SK-N-SH (cell line): ENCODE measurements around the gene TULP4. TPM values are rescaled to one million over a fixed set of nuclear protein-coding genes. Genes with fewer than 3 reads are reported as not detected.

Source experiments
- CTCF ChIA-PET: fragments of 300-600, 350-600 bp; formaldehyde crosslinking; extraction: SDS; loops from one replicate; lab custom pipeline; 2021; lab: Yijun Ruan, JAX
- POLR2A ChIA-PET: fragments of 350-600 bp; sonication (Branson Sonifier 250); formaldehyde crosslinking; extraction: SDS; loops from one replicate; lab custom pipeline; 2020; ENCODE audit warnings: antibody characterized with exemption, inconsistent platforms; lab: Yijun Ruan, JAX
- DNase-seq: peaks from one replicate; pipeline ENCODE4 v3.0.0; 2012
- H2AFZ ChIP-seq: fragments of 200-600 bp; sonication (generic); 2 replicates; pipeline ENCODE4 v1.8.1; 2016; ENCODE audit warnings: antibody characterized with exemption, mild to moderate bottlenecking, low read depth
- H3F3A ChIP-seq: fragments of 200-600 bp; sonication (generic); replicated peaks from 2 replicates; pipeline ENCODE3; 2016; ENCODE audit warnings: antibody characterized with exemption, mild to moderate bottlenecking; ENCODE audit not compliant: insufficient read depth
- H3K27ac ChIP-seq, 2 experiments: fragments of 200-500 bp in 1 of 2; fragments of 200-600 bp in 1 of 2; sonication (Bioruptor generic) in 1 of 2; sonication (generic), shearing (Covaris generic) in 1 of 2; 2 replicates each; pipeline versions ENCODE4 v1.5.1 to v1.6.1; 2014 to 2016; ENCODE audit warnings: low read depth in 2 of 2, inconsistent platforms in 1 of 2, low read length in 1 of 2, mild to moderate bottlenecking in 1 of 2, mixed read lengths in 1 of 2
- H3K27me3 ChIP-seq: fragments of 200-600 bp; sonication (generic), shearing (Covaris generic); 2 replicates; pipeline ENCODE4 v1.6.1; 2016; ENCODE audit warnings: mixed run types; ENCODE audit not compliant: insufficient read depth
- H3K36me3 ChIP-seq, 2 experiments: fragments of 200-500 bp in 1 of 2; fragments of 200-600 bp in 1 of 2; sonication (Bioruptor generic) in 1 of 2; sonication (generic) in 1 of 2; replicated peaks in 1 of 2; 2 replicates each; pipeline versions ENCODE3 to v1.5.1; 2014 to 2016; ENCODE audit warnings: low read length in 1 of 2, mild to moderate bottlenecking in 1 of 2; ENCODE audit not compliant: insufficient read depth in 2 of 2, control insufficient read depth in 1 of 2
- H3K4me1 ChIP-seq, 2 experiments: fragments of 200-500 bp in 1 of 2; fragments of 200-600 bp in 1 of 2; sonication (Bioruptor generic) in 1 of 2; sonication (generic), shearing (Covaris generic) in 1 of 2; 2 replicates each; pipeline versions ENCODE4 v1.5.1 to v1.6.1; 2014 to 2016; ENCODE audit warnings: low read depth in 1 of 2, low read length in 1 of 2, mixed run types in 1 of 2; ENCODE audit not compliant: insufficient read depth in 2 of 2, control insufficient read depth in 1 of 2
- H3K4me2 ChIP-seq: fragments of 200-600 bp; sonication (generic), shearing (Covaris generic); 2 replicates; pipeline ENCODE4 v1.6.1; 2017; ENCODE audit warnings: mixed run types
- H3K4me3 ChIP-seq, 2 experiments: fragments of 200-500 bp in 1 of 2; fragments of 200-600 bp in 1 of 2; sonication (Bioruptor generic) in 1 of 2; sonication (generic), shearing (Covaris generic) in 1 of 2; 2 replicates each; pipeline versions ENCODE4 v1.5.1 to v1.8.1; 2014 to 2016; ENCODE audit warnings: low read depth in 2 of 2, inconsistent platforms in 1 of 2, low read length in 1 of 2, mild to moderate bottlenecking in 1 of 2, mixed read lengths in 1 of 2, moderate library complexity in 1 of 2
- H3K79me2 ChIP-seq: fragments of 200-600 bp; sonication (generic); 2 replicates; pipeline ENCODE4 v1.8.1; 2017; ENCODE audit warnings: mild to moderate bottlenecking; ENCODE audit not compliant: insufficient read depth
- H3K9ac ChIP-seq: fragments of 200-600 bp; sonication (generic); 2 replicates; pipeline ENCODE4 v1.6.1; 2017; ENCODE audit warnings: mixed run types
- H3K9me2 ChIP-seq: fragments of 200-600 bp; sonication (generic); 2 replicates; pipeline ENCODE4 v1.6.1; 2017; ENCODE audit warnings: mixed run types
- H3K9me3 ChIP-seq: fragments of 200-600 bp; sonication (generic); 2 replicates; pipeline ENCODE4 v1.6.1; 2017; ENCODE audit warnings: mixed run types, mild to moderate bottlenecking, moderate library complexity
- H4K20me1 ChIP-seq: fragments of 200-600 bp; sonication (generic); 2 replicates; pipeline ENCODE4 v1.6.1; 2017; ENCODE audit warnings: mild to moderate bottlenecking, mixed run types; ENCODE audit not compliant: insufficient read depth
- CTCF ChIP-seq: fragments of 200-600 bp; sonication (generic); IDR thresholded peaks from 2 replicates; pipeline ENCODE4 v1.6.1; 2017; ENCODE audit warnings: antibody characterized with exemption, mild to moderate bottlenecking, moderate library complexity
- EP300 ChIP-seq, 2 experiments: IDR thresholded peaks; 2 replicates each; pipeline versions ENCODE4 v1.4.0 to v1.6.1; 2012; ENCODE audit warnings: borderline replicate concordance in 1 of 2, low read depth in 1 of 2, low read length in 1 of 2
- EZH2phosphoT487 ChIP-seq: fragments of 200-600 bp; sonication (generic); IDR thresholded peaks from 2 replicates; pipeline ENCODE4 v1.6.1; 2017; ENCODE audit warnings: low read depth, mixed run types, mild to moderate bottlenecking, antibody characterized with exemption, moderate library complexity, borderline replicate concordance
- FOXJ3 ChIP-seq: sonication (generic); formaldehyde crosslinking; IDR thresholded peaks from 2 replicates; pipeline ENCODE4 v1.5.1; 2020; ENCODE audit warnings: mild to moderate bottlenecking, missing genetic modification reagents
- FOXM1 ChIP-seq: IDR thresholded peaks from 2 replicates; pipeline ENCODE4 v1.4.0; 2012; ENCODE audit warnings: low read depth, mild to moderate bottlenecking
- GABPA ChIP-seq: IDR thresholded peaks from 2 replicates; pipeline ENCODE4 v1.4.0; 2012; ENCODE audit warnings: low read depth, mild to moderate bottlenecking
- GATA2 ChIP-seq: sonication (generic); formaldehyde crosslinking; IDR thresholded peaks from 2 replicates; pipeline ENCODE4 v1.5.0; 2020; ENCODE audit warnings: mild to moderate bottlenecking, missing genetic modification reagents
- JUND ChIP-seq: IDR thresholded peaks from 2 replicates; pipeline ENCODE4 v1.4.0; 2012
- MAX ChIP-seq: IDR thresholded peaks from 2 replicates; pipeline ENCODE4 v1.4.0; 2012; ENCODE audit warnings: low read depth
- NFIC ChIP-seq: IDR thresholded peaks from 2 replicates; pipeline ENCODE4 v1.4.0; 2012; ENCODE audit warnings: borderline replicate concordance
- NRF1 ChIP-seq: IDR thresholded peaks from 2 replicates; pipeline ENCODE4 v1.6.1; 2012; ENCODE audit warnings: low read depth, mild to moderate bottlenecking, low read length
- PBX3 ChIP-seq: IDR thresholded peaks from 2 replicates; pipeline ENCODE4; 2012
- POLR2AphosphoS5 ChIP-seq: IDR thresholded peaks from 2 replicates; pipeline ENCODE4 v1.6.1; 2012; ENCODE audit warnings: low read depth, low read length
- RAD21 ChIP-seq: IDR thresholded peaks from 2 replicates; pipeline ENCODE4 v1.6.1; 2012; ENCODE audit warnings: mild to moderate bottlenecking, low read length
- RCOR1 ChIP-seq: fragments of 150-350 bp; IDR thresholded peaks from 2 replicates; pipeline ENCODE4 v1.6.1; 2017; ENCODE audit warnings: antibody characterized with exemption, low read length
- RFX5 ChIP-seq: IDR thresholded peaks from 2 replicates; pipeline ENCODE4 v1.6.1; 2012; ENCODE audit warnings: mild to moderate bottlenecking, improper control_type of control experiment, low read length
- SMC3 ChIP-seq: IDR thresholded peaks from 2 replicates; pipeline ENCODE4 v1.6.1; 2012; ENCODE audit warnings: low read depth, low read length, improper control_type of control experiment
- TCF12 ChIP-seq: IDR thresholded peaks from 2 replicates; pipeline ENCODE4 v1.4.0; 2012
- USF2 ChIP-seq: fragments of 150-350 bp; IDR thresholded peaks from 2 replicates; pipeline ENCODE4 v1.6.1; 2017; ENCODE audit warnings: antibody characterized with exemption, low read length, low read depth, borderline replicate concordance
- YY1 ChIP-seq: IDR thresholded peaks from 2 replicates; pipeline ENCODE4 v1.4.0; 2012; ENCODE audit warnings: low read depth, mild to moderate bottlenecking
- ZBTB33 ChIP-seq: IDR thresholded peaks from 2 replicates; pipeline ENCODE4 v1.4.0; 2012; ENCODE audit warnings: low read depth, borderline replicate concordance
- WGBS: methylation state at CpG from one replicate; pipeline ENCODE4 v1.1.6; 2017; ENCODE audit warnings: low lambda C conversion rate; 5-methylcytosine and 5-hydroxymethylcytosine counted together
- polyA plus RNA-seq, 3 experiments: library from polyadenylated mRNA; depleted of rRNA; stranded (reverse); fragments of >200 nt; gene quantifications; 2 replicates each; pipeline ENCODE4 v1.2.3, GENCODE V29; 2012

The TULP4 gene
- polyA plus RNA-seq, 1 of the 3 experiments (the other 2 are of a cell fraction): 5.9 TPM

GRCh38 chr6:158372574-158372973 is 60.3 kb downstream of the TULP4 start:
- Histone ChIP-seq H3K9me3 (no peaks in the 10 kb centered on the region), H3K79me2 (peaks cover 29% of the 10 kb centered on the region), H3K36me3 (peaks cover 0 to 1% of the 10 kb centered on the region in 2 experiments), H3K4me2 (no peak overlapping the region), H3K9me2 (no peaks in the 10 kb centered on the region), H3K4me3 (no peak overlapping the region), H4K20me1 (0 out of 2 replicates have a peak, but pooled peaks cover 4% of the 10 kb centered on the region), H2AFZ (no peak overlapping the region), H3K27ac (no peak overlapping the region), H3F3A (no peaks in the 10 kb centered on the region), H3K4me1 (peaks cover 5 to 13% of the 10 kb centered on the region in 2 experiments; a peak in 3 of 4 replicates), H3K27me3 (no peaks in the 10 kb centered on the region), H3K9ac (no peak overlapping the region)
- no peak for DNase-seq
- no peak for TF ChIP-seq TCF12
- no peak for TF ChIP-seq GATA2 (CRISPR knock-in tag)
- TF ChIP-seq MAX: no peak
- TF ChIP-seq RFX5: no peak
- TF ChIP-seq EZH2phosphoT487: no peak
- no peak for TF ChIP-seq PBX3
- no peak for TF ChIP-seq GABPA
- TF ChIP-seq FOXJ3 (CRISPR knock-in tag): no peak
- no peak for TF ChIP-seq FOXM1
- no peak for TF ChIP-seq NFIC
- no peak for TF ChIP-seq SMC3
- no peak for TF ChIP-seq NRF1
- ChIA-PET POLR2A (no interaction called here), CTCF (no interaction called here)
- WGBS: 72% methylated on average over 3 of the region's 3 CpGs

GRCh38 chr6:158373214-158373613 is 60.9 kb downstream of the TULP4 start:
- H3K27me3 ChIP-seq: no peaks in the 10 kb centered on the region
- no peak overlapping the region for H3K9ac ChIP-seq
- H3K79me2 ChIP-seq: peaks cover 25% of the 10 kb centered on the region
- no peak overlapping the region for H3K27ac ChIP-seq
- DNase-seq: no peak
- peaks cover 11 to 18% of the 10 kb centered on the region in 2 experiments; a peak in 3 of 4 replicates for H3K4me1 ChIP-seq
- peaks cover 0 to 3% of the 10 kb centered on the region in 2 experiments for H3K36me3 ChIP-seq
- POLR2A ChIA-PET: no interaction called here
- CTCF ChIA-PET: interaction anchor here (0.9 kb wide), 1 partner anchor 14 kb away, joined by 3 read pairs; no protein-coding TSS in a partner anchor
- H2AFZ ChIP-seq: no peak overlapping the region
- H3K4me2 ChIP-seq: no peak overlapping the region
- no peaks in the 10 kb centered on the region for H3F3A ChIP-seq
- no peaks in the 10 kb centered on the region for H3K9me3 ChIP-seq
- no peaks in the 10 kb centered on the region for H3K9me2 ChIP-seq
- 92% methylated on average over 9 of the region's 9 CpGs for WGBS
- 0 out of 2 replicates have a peak, but pooled peaks cover 4% of the 10 kb centered on the region for H4K20me1 ChIP-seq
- no peak overlapping the region for H3K4me3 ChIP-seq
- TF ChIP-seq YY1 (no peak), EP300 (IDR thresholded peaks at IDR 0.05; ENCODE audit: borderline replicate concordance in 1 of 2, low read depth in 1 of 2, low read length in 1 of 2) (no peak), USF2 (no peak), POLR2AphosphoS5 (no peak), PBX3 (no peak), SMC3 (no peak), TCF12 (no peak), JUND (no peak), RCOR1 (no peak), RAD21 (no peak), CTCF (no peak), ZBTB33 (no peak), RFX5 (no peak)
